OCI-LY1 (cell line): ENCODE measurements around the gene LEKR1.

Experiments
- H2AFZ ChIP-seq: fragments of 200-600 bp; sonication (generic), shearing (Covaris generic); 2 replicates; pipeline ENCODE4 v1.6.0; 2014; ENCODE audit warnings: antibody characterized with exemption, mild to moderate bottlenecking, low read length
- H3F3A ChIP-seq: fragments of 200-600 bp; sonication (generic), shearing (Covaris generic); 2 replicates; pipeline ENCODE4 v1.6.0; 2014; ENCODE audit warnings: mild to moderate bottlenecking, antibody characterized with exemption, low read length, moderate library complexity; ENCODE audit not compliant: insufficient read depth
- H3K27ac ChIP-seq: fragments of 200-600 bp; sonication (generic); 2 replicates; pipeline ENCODE4 v1.5.1; 2014; ENCODE audit warnings: low read length, mixed run types, mild to moderate bottlenecking, low read depth; ENCODE audit not compliant: poor library complexity, severe bottlenecking
- H3K27me3 ChIP-seq: fragments of 200-600 bp; sonication (generic); 2 replicates; pipeline ENCODE4 v1.6.0; 2014; ENCODE audit warnings: antibody characterized with exemption, mild to moderate bottlenecking, low read length, moderate library complexity; ENCODE audit not compliant: insufficient read depth
- H3K36me3 ChIP-seq: fragments of 200-600 bp; sonication (generic); 2 replicates; pipeline ENCODE4 v1.6.1; 2014; ENCODE audit warnings: mild to moderate bottlenecking, antibody characterized with exemption, low read length, moderate library complexity, mixed read lengths; ENCODE audit not compliant: insufficient read depth
- H3K4me1 ChIP-seq: fragments of 200-600 bp; sonication (generic); 2 replicates; pipeline ENCODE4 v1.5.1; 2014; ENCODE audit warnings: mild to moderate bottlenecking, low read length, moderate library complexity; ENCODE audit not compliant: insufficient read depth, severe bottlenecking
- H3K4me2 ChIP-seq: fragments of 200-600 bp; sonication (generic), shearing (Covaris generic); 2 replicates; pipeline ENCODE4 v1.6.1; 2014; ENCODE audit warnings: low read length
- H3K4me3 ChIP-seq: fragments of 200-600 bp; sonication (generic); 2 replicates; pipeline ENCODE4 v1.5.1; 2014; ENCODE audit warnings: low read length, low read depth, mild to moderate bottlenecking, mixed read lengths; ENCODE audit not compliant: poor library complexity, severe bottlenecking
- H3K79me2 ChIP-seq: fragments of 200-600 bp; shearing (Covaris generic); 2 replicates; pipeline ENCODE4 v1.6.1; 2016; ENCODE audit warnings: mixed run types, low read length, mixed read lengths; ENCODE audit not compliant: insufficient read depth
- H3K9ac ChIP-seq: fragments of 200-600 bp; sonication (generic), shearing (Covaris generic); 2 replicates; pipeline ENCODE4 v1.6.1; 2014; ENCODE audit warnings: mild to moderate bottlenecking, low read length, mixed read lengths
- H3K9me2 ChIP-seq: fragments of 200-600 bp; sonication (generic), shearing (Covaris generic); 2 replicates; pipeline ENCODE4 v1.6.1; 2014; ENCODE audit warnings: low read depth, mild to moderate bottlenecking, low read length, mixed read lengths
- H3K9me3 ChIP-seq: fragments of 200-600 bp; shearing (Covaris generic); 2 replicates; pipeline ENCODE4 v1.6.1; 2014; ENCODE audit warnings: low read length, mixed read lengths
- H4K20me1 ChIP-seq: fragments of 200-600 bp; sonication (generic), shearing (Covaris generic); 2 replicates; pipeline ENCODE4 v1.6.0; 2016; ENCODE audit warnings: mild to moderate bottlenecking, low read length; ENCODE audit not compliant: insufficient read depth
- CTCF ChIP-seq: fragments of 200-600 bp; sonication (generic), shearing (Covaris generic); IDR thresholded peaks from 2 replicates; pipeline ENCODE4 v1.5.1; 2017; ENCODE audit warnings: mild to moderate bottlenecking, antibody characterized with exemption, low read length, moderate library complexity, mixed read lengths
- EZH2 ChIP-seq: fragments of 200-600 bp; sonication (generic), shearing (Covaris generic); IDR thresholded peaks from 2 replicates; pipeline ENCODE4 v1.8.0; 2017; ENCODE audit warnings: borderline replicate concordance, mixed run types, mild to moderate bottlenecking, antibody characterized with exemption, low read length, moderate library complexity, mixed read lengths

The LEKR1 gene

GRCh38 chr3:156792114-156792513 lies 34.0 kb upstream of the LEKR1 start:
- Histone ChIP-seq H3K36me3 (peaks cover 22% of the 10 kb centered on the region), H4K20me1 (no peaks in the 10 kb centered on the region), H2AFZ (no peak overlapping the region), H3K4me3 (no peak overlapping the region), H3K27ac (no peak overlapping the region), H3K79me2 (peaks cover 4% of the 10 kb centered on the region; the same call in 1 of the 2 replicates), H3K9me3 (no peaks in the 10 kb centered on the region), H3F3A (no peaks in the 10 kb centered on the region), H3K27me3 (no peaks in the 10 kb centered on the region), H3K9me2 (no peaks in the 10 kb centered on the region), H3K4me2 (no peak overlapping the region), H3K4me1 (peaks cover 16% of the 10 kb centered on the region), H3K9ac (no peak overlapping the region)
- TF ChIP-seq EZH2 (no peak), CTCF (no peak)

DNA sequence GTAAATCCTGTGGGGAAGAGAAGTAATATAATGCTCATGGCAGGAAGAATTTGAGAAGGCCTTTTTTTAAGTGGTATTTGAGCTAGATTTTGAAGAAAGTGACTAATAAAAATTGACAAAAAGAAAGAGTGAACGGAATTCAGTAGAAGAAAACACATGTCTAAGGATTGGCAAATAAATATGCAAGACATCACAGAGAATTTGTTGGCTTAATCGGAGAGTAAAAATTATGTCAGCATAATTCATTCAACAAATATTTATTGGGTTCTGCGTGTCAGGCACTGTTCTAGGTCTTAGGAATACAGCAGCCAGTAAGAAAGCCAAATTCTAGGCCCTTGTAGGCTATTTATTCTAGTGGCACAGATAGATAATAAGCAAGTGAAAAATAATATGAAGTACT lies 33.6 kb upstream of the LEKR1 start:
- no peak overlapping the region for H3K27ac ChIP-seq
- no peaks in the 10 kb centered on the region for H3K9me3 ChIP-seq
- no peak overlapping the region for H3K9ac ChIP-seq
- H3F3A ChIP-seq = no peaks in the 10 kb centered on the region
- H3K4me1 ChIP-seq = peaks cover 18% of the 10 kb centered on the region
- H3K4me3 ChIP-seq = no peak overlapping the region
- H3K79me2 ChIP-seq = peaks cover 4% of the 10 kb centered on the region; the same call in 1 of the 2 replicates
- no peak overlapping the region for H2AFZ ChIP-seq
- peaks cover 18% of the 10 kb centered on the region for H3K36me3 ChIP-seq
- H3K9me2 ChIP-seq = no peaks in the 10 kb centered on the region
- H3K4me2 ChIP-seq = no peak overlapping the region
- no peaks in the 10 kb centered on the region for H3K27me3 ChIP-seq
- H4K20me1 ChIP-seq = no peaks in the 10 kb centered on the region
- TF ChIP-seq CTCF (no peak), EZH2 (no peak)

GRCh38 chr3:156792945-156793344 lies 33.2 kb upstream of the LEKR1 start:
- no peak overlapping the region for H3K4me3 ChIP-seq
- TF ChIP-seq CTCF (no peak), EZH2 (no peak)
- no peaks in the 10 kb centered on the region for H3F3A ChIP-seq
- H3K4me2 ChIP-seq = no peak overlapping the region
- no peak overlapping the region for H3K27ac ChIP-seq
- no peaks in the 10 kb centered on the region for H3K27me3 ChIP-seq
- H4K20me1 ChIP-seq = no peaks in the 10 kb centered on the region
- H3K9me2 ChIP-seq = no peaks in the 10 kb centered on the region
- H3K79me2 ChIP-seq = peaks cover 4% of the 10 kb centered on the region; the same call in 1 of the 2 replicates
- H3K9ac ChIP-seq = no peak overlapping the region
- H3K9me3 ChIP-seq = no peaks in the 10 kb centered on the region
- peaks cover 18% of the 10 kb centered on the region for H3K4me1 ChIP-seq
- H3K36me3 ChIP-seq = peaks cover 14% of the 10 kb centered on the region
- H2AFZ ChIP-seq = no peak overlapping the region
